GM10266 (cell line): ENCODE results near the gene SLC38A6.

Experiments
- DNase-seq: peaks from one replicate; pipeline ENCODE4 v3.0.0; 2012; ENCODE audit errors: extremely low spot score
- TF ChIP-seq, protein P1 (sequence below): IDR thresholded peaks from 2 replicates; pipeline ENCODE4 v1.5.1; 2012; ENCODE audit warnings: mild to moderate bottlenecking, low read depth; ENCODE audit not compliant: control insufficient read depth, insufficient read depth; ENCODE audit errors: missing control alignments

SLC38A6 gene

DNA sequence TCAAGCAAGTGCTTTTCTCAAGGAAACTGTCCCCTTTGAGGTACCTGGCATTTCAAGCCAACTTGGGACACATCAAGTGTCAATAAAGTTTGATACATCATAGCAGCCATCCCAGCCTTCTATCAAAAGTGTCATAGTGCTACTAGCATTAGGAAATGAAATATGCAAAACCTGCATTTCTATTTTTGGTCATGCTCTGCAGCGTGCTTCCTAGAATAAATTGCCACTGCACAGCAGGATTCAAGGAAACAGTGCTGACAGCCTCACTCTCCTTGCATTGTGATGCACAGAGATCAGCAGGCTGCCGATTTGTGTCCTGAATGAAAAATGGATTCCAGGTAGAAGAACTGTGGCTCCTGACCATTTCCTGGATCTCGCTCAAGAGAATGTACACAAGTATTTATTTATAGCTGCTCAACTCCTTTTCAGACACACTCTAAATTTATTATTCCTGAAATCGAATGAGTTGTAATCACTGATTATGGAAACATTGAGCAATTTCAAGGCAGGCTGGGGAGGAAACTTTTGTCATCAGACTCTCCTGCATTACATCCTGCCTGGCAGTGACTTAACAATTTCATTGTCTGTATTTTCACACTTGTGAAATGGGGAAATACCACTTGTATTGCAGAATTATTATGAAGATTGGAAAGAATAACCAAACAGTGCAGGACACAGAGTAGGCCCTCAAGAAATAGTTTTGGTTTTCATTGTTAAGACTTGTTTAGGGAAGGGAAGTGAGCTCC lies 120.9 kb downstream of the SLC38A6 start:
- no peak for DNase-seq
- TF ChIP-seq, protein P1, sequence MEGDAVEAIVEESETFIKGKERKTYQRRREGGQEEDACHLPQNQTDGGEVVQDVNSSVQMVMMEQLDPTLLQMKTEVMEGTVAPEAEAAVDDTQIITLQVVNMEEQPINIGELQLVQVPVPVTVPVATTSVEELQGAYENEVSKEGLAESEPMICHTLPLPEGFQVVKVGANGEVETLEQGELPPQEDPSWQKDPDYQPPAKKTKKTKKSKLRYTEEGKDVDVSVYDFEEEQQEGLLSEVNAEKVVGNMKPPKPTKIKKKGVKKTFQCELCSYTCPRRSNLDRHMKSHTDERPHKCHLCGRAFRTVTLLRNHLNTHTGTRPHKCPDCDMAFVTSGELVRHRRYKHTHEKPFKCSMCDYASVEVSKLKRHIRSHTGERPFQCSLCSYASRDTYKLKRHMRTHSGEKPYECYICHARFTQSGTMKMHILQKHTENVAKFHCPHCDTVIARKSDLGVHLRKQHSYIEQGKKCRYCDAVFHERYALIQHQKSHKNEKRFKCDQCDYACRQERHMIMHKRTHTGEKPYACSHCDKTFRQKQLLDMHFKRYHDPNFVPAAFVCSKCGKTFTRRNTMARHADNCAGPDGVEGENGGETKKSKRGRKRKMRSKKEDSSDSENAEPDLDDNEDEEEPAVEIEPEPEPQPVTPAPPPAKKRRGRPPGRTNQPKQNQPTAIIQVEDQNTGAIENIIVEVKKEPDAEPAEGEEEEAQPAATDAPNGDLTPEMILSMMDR: no peak
